Stomach smooth muscle (tissue), 2 donors: ENCODE data around the gene POMC.
"Not testable (repeated sequence)": the region's sequence is repeated elsewhere in the genome, so short reads cannot be mapped to it uniquely, and the experiment has no call there.

Experiments used
- H3K27ac ChIP-seq: one replicate; pipeline ENCODE4 v1.7.0; 2013; ENCODE audit warnings: mild to moderate bottlenecking, low read length, inconsistent platforms
- H3K27me3 ChIP-seq, 2 donors: one replicate each; pipeline ENCODE4 v1.7.0; 2013; ENCODE audit warnings: low read length in 2 of 2; ENCODE audit not compliant: insufficient read depth in 2 of 2, control insufficient read depth in 1 of 2
- H3K36me3 ChIP-seq, 2 donors: one replicate each; pipeline ENCODE4 v1.7.0; 2013; ENCODE audit warnings: low read length in 2 of 2; ENCODE audit not compliant: control insufficient read depth in 2 of 2, insufficient read depth in 2 of 2
- H3K4me1 ChIP-seq: one replicate; pipeline ENCODE4 v1.7.0; 2013; ENCODE audit warnings: low read length; ENCODE audit not compliant: control insufficient read depth, insufficient read depth
- H3K4me3 ChIP-seq, 2 donors: one replicate each; pipeline ENCODE4 v1.7.0; 2013; ENCODE audit warnings: low read length in 2 of 2
- H3K9ac ChIP-seq, 2 donors: one replicate each; pipeline ENCODE4 v1.7.0; 2013; ENCODE audit warnings: low read length in 2 of 2, mild to moderate bottlenecking in 1 of 2
- H3K9me3 ChIP-seq, 2 donors: one replicate each; pipeline ENCODE4 v1.7.0; 2013; ENCODE audit warnings: low read length in 2 of 2; ENCODE audit not compliant: control insufficient read depth in 2 of 2
- donor health status: healthy.
- donor health status: Pancreatic carcinoma.

Gene POMC

GRCh38 chr2:25160376-25160775, 8.0 kb downstream of the POMC start:
- Histone ChIP-seq H3K4me3 (no peak overlapping the region), H3K36me3 (no peaks in the 10 kb centered on the region), H3K4me1 (peaks cover 8% of the 10 kb centered on the region), H3K9ac (no peak overlapping the region), H3K27me3 (peaks cover 13 to 14% of the 10 kb centered on the region in 2 donors), H3K27ac (no peak overlapping the region), H3K9me3 (peaks cover 0 to 3% of the 10 kb centered on the region in 2 donors)

- peaks cover 13% of the 10 kb centered on the region in 2 donors for H3K27me3 ChIP-seq
These were observed 8.4 kb downstream of the POMC start for GRCh38 chr2:25159949-25160348.

DNA sequence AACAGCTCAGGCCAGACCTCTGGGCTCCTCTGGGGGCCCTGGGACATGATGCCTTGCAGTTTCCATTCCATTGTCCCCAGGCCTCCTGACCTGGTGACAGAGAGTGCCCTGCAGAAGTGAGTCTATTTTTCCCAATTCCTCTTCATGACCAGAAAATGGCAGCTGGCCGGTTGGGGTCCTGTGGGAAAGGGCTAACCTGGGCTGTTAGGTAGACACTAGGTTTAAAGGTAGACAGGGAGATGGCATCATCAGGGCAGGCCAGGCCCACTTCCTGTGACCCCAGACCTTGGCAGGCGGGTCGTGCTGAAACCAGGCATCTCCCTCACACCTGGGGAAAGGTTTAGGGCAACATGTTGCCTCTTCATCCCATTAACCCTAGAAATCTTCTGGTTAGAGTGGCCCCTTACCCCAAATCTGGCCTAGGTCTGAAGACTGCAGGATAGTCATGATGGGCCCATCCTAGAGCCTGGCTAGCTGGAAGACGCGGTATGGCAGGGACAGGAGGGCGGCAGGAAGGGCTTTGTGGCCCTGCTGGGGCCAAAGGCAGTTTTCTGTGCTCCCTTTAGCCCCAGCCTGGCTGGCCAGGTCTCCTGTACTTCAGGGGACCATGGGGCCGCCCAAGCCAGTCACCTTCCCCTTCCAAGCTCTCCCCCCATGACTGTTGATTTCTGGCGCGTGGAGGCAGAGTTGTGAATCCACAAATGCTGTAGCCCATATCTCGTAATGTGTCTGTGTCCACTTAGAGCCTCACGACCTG, 10.1 kb downstream of the POMC start:
- Histone ChIP-seq H3K4me3 (no peak overlapping the region), H3K4me1 (peaks cover 8% of the 10 kb centered on the region), H3K36me3 (peaks cover 0 to 2% of the 10 kb centered on the region in 2 donors), H3K9me3 (peaks cover 0 to 3% of the 10 kb centered on the region in 2 donors), H3K27ac (no peak overlapping the region), H3K9ac (no peak overlapping the region), H3K27me3 (peaks cover 1 to 5% of the 10 kb centered on the region in 2 donors)

More at GRCh38 chr2:25159949-25160348, 8.4 kb downstream of the POMC start:
- Histone ChIP-seq H3K9ac (no peak overlapping the region), H3K27ac (no peak overlapping the region), H3K36me3 (peaks cover 0 to 2% of the 10 kb centered on the region in 2 donors), H3K4me1 (peaks cover 8% of the 10 kb centered on the region), H3K9me3 (peaks cover 0 to 3% of the 10 kb centered on the region in 2 donors), H3K4me3 (no peak overlapping the region)

DNA sequence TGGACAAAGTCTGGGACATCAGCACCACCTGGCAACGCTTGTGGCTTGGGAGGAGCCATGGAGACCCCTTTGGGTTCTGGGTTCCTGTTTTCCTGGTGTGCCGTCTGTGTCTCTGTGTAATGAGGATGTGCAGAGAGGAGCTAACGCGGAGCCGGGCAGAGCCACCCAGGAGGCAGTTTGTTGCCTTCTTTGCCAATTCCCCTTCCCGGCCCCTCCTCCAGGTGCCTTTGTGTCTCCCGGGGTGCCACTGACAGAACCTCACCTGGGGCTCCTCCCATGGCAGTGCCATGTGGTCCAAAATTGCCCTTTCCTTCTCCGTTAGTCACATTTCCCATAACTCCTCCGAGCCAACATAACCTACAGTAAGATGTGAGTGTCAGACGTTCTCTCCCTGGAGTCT, 13.0 kb downstream of the POMC start:
- no peaks in the 10 kb centered on the region for H3K9me3 ChIP-seq
- H3K27me3 ChIP-seq: no peaks in the 10 kb centered on the region
- no peak overlapping the region for H3K27ac ChIP-seq
- no peak overlapping the region for H3K4me3 ChIP-seq
- H3K4me1 ChIP-seq: no peaks in the 10 kb centered on the region
- H3K36me3 ChIP-seq: peaks cover 0 to 2% of the 10 kb centered on the region in 2 donors
- H3K9ac ChIP-seq: no peak overlapping the region

DNA sequence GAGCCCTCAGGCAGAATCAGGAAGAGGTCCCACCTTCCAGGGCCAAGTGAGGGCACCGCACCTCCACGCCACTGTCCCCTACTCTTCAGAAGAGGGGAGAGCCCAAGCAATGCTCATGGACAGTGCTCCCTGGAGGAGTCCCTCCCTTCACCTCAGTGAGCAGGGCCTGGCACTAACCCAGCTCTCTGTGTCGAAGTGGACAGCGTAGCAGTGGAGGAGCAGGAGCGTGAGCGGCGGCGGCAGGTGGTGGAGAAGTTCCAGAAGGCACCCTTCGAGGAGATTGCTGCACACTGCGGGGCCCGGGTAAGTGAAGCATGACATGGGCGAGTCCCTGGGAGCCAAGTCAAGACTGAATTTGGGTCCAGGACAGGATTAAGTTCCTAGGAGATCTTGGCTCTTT, 16.7 kb downstream of the POMC start:
- no peak overlapping the region for H3K27ac ChIP-seq
- H3K4me1 ChIP-seq: no peaks in the 10 kb centered on the region
- no peak overlapping the region for H3K4me3 ChIP-seq
- H3K27me3 ChIP-seq: no peaks in the 10 kb centered on the region
- no peaks in the 10 kb centered on the region for H3K9me3 ChIP-seq
- peaks cover 0 to 2% of the 10 kb centered on the region in 2 donors for H3K36me3 ChIP-seq
- H3K9ac ChIP-seq: no peak overlapping the region

- not testable (repeated sequence) for H3K9ac ChIP-seq
These were observed 17.4 kb downstream of the POMC start for GRCh38 chr2:25150993-25151392.

GRCh38 chr2:25149646-25150045, 18.7 kb downstream of the POMC start:
- Histone ChIP-seq H3K9me3 (no peaks in the 10 kb centered on the region), H3K27ac (no peak overlapping the region), H3K4me1 (no peaks in the 10 kb centered on the region), H3K36me3 (no peaks in the 10 kb centered on the region), H3K27me3 (no peaks in the 10 kb centered on the region), H3K9ac (no peak overlapping the region), H3K4me3 (no peak overlapping the region)

More at GRCh38 chr2:25150993-25151392, 17.4 kb downstream of the POMC start:
- H3K27me3 ChIP-seq, H3K4me3 ChIP-seq, H3K36me3 ChIP-seq, H3K4me1 ChIP-seq, H3K27ac ChIP-seq, H3K9me3 ChIP-seq: not testable (repeated sequence)

- no peak overlapping the region for H3K4me3 ChIP-seq
- no peak overlapping the region for H3K27ac ChIP-seq
- H3K9me3 ChIP-seq: no peaks in the 10 kb centered on the region
- no peak overlapping the region for H3K9ac ChIP-seq
- H3K27me3 ChIP-seq: no peaks in the 10 kb centered on the region
- H3K4me1 ChIP-seq: no peaks in the 10 kb centered on the region
- no peaks in the 10 kb centered on the region for H3K36me3 ChIP-seq
These were observed 21.5 kb downstream of the POMC start for GRCh38 chr2:25146896-25147295.

GRCh38 chr2:25145803-25146202, 22.6 kb downstream of the POMC start:
- H3K36me3 ChIP-seq: no peaks in the 10 kb centered on the region
- no peak overlapping the region for H3K27ac ChIP-seq
- no peaks in the 10 kb centered on the region for H3K27me3 ChIP-seq
- no peak overlapping the region for H3K9ac ChIP-seq
- H3K4me1 ChIP-seq: no peaks in the 10 kb centered on the region
- no peaks in the 10 kb centered on the region for H3K9me3 ChIP-seq
- H3K4me3 ChIP-seq: no peak overlapping the region

- no peaks in the 10 kb centered on the region for H3K36me3 ChIP-seq
- no peaks in the 10 kb centered on the region for H3K4me1 ChIP-seq
- H3K27ac ChIP-seq: no peak overlapping the region
- no peaks in the 10 kb centered on the region for H3K27me3 ChIP-seq
- H3K4me3 ChIP-seq: no peak overlapping the region
- H3K9me3 ChIP-seq: no peaks in the 10 kb centered on the region
- no peak overlapping the region for H3K9ac ChIP-seq
These were observed 27.3 kb downstream of the POMC start for GRCh38 chr2:25141120-25141519.

DNA sequence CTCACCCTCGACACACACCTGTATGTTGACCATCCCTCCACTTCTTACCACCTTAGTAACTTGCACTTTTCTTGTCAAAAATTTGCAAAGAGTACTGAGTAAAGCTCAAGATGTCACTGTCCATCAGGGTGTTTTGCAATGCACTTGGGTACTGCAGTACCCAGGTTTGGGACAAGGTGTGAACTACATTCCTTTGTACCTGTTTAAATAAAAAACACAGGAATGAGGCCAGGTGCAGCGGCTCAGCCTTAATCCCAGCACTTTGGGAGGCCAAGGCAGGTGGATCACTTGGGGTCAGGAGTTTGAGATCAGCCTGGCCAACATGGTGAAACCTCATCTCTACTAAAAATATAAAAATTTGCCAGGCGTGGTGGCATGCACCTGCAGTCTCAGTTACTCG, 27.8 kb downstream of the POMC start:
- H3K36me3 ChIP-seq, H3K4me1 ChIP-seq, H3K27ac ChIP-seq, H3K9ac ChIP-seq, H3K4me3 ChIP-seq, H3K27me3 ChIP-seq, H3K9me3 ChIP-seq: not testable (repeated sequence)
